Choroid plexus epithelial cell (primary cell): ENCODE results near the gene TLE5.

Experiments
- DNase-seq: peaks from one replicate; pipeline ENCODE4 v3.0.0-alpha.2; 2010; ENCODE audit warnings: low read depth
- H3K4me3 ChIP-seq: 2 replicates; pipeline ENCODE4 v1.5.1; 2011; ENCODE audit warnings: low read depth, mild to moderate bottlenecking, control low read depth, low read length, moderate library complexity
- TF ChIP-seq, protein P1 (sequence below): conservative IDR thresholded peaks from 2 replicates; pipeline ENCODE4 v1.5.1; 2011; ENCODE audit warnings: low read depth, mild to moderate bottlenecking, control low read depth, inconsistent platforms, low read length, moderate library complexity

Gene TLE5

DNA sequence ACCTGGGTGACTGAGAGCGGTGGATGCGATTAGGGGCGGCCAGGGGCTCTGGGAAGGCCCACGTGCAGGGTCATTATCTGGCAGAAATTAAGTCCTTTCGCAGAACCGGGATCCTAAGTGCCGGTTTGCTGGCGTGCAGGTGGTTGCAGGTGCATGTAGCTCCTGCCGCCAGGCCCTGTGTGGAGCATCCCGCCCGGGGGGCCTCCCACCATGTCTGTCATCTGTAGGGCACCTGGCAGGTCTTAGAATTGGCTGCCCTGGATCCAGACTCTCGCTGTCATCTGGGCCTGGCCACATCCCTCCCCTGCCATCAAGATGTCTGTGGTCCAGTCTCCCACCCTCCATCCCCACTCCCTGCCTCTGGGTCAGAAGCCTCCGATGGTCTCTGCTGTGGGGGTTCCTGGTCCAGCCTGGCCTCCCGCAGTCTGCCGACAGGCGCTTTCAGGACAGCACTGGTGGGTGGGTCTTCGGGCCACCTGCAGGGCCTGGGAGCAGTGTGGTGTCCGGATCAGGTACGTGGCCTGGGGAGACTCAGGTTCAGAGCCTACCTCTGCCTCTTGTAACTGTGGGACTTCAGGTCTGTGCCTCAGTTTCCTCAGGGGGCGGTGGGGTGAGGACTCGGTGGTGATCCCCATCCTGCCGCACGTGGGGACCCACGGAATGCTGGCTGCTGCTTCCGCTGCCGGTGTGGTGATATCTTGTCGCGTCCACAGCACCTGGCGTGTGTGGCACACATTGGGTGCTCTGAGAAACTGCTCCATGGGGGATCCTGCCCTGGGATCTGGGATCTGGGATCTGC, 37.3 kb upstream of the TLE5 start:
- TF ChIP-seq, protein P1, sequence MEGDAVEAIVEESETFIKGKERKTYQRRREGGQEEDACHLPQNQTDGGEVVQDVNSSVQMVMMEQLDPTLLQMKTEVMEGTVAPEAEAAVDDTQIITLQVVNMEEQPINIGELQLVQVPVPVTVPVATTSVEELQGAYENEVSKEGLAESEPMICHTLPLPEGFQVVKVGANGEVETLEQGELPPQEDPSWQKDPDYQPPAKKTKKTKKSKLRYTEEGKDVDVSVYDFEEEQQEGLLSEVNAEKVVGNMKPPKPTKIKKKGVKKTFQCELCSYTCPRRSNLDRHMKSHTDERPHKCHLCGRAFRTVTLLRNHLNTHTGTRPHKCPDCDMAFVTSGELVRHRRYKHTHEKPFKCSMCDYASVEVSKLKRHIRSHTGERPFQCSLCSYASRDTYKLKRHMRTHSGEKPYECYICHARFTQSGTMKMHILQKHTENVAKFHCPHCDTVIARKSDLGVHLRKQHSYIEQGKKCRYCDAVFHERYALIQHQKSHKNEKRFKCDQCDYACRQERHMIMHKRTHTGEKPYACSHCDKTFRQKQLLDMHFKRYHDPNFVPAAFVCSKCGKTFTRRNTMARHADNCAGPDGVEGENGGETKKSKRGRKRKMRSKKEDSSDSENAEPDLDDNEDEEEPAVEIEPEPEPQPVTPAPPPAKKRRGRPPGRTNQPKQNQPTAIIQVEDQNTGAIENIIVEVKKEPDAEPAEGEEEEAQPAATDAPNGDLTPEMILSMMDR, result no peak
- DNase-seq, result no peak
- peak overlapping the region; percentile 45 for H3K4me3 ChIP-seq

DNA sequence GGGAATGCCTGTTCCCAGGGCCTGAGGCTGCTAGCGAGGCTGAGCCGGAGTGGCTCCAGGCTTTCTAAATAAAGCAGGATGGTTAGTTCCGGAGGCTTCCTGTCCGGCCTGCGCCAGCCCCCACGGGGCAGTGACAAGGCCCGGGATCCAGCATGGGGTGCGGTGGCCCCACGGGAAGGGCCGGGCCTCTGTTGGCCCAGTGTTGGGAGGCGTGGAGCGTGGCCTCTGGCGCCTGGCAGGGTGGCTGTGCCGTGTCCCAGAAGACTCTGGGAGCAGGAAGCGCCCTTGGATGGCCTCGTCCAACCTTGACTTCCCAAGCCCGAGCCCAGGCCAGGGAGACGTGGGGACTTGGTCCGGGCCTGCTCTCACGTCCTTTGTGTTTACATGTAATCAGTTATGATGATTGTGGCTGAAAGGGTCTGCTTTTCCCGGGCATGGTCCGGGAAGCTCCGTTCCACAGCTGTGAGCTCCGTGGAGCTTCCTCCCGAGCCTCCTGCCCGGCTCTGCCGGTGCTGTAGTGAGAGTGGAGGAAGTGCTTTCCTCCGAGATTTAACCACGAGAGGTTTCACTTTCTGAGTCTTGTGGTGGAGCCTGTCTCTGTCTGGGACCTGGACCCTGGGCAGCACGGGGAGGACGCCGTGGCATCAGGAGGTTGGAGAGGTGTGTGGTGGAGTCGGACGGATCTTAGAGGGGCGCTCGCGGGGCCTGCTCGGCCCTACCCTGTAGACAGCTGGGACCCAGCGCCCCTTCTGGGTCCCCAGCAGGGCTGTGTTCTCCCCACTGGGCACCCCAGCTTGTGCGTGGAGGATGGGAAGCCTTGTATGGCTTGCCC, 36.4 kb upstream of the TLE5 start:
- TF ChIP-seq, protein P1, result no peak
- H3K4me3 ChIP-seq, result peak overlapping the region; percentile 45
- DNase-seq, result peak; percentile 40

DNA sequence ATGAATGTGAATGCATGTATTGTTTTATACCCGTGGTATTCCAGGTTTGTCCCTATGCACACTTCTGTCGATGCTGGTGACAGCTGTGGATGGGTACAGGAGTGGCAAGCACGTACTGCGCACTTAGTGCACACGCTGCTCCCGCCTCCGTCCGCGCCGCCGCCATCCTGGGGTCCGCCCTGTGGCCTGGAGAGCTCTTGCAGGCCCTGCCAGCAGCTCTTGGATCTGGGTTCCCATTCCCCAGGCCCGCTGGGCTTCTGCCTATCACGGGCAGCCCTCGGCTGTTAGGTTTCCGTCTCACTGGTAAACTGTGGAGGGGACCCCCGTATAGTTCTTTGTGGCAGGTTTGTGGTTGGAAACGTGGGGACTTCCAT, 35.8 kb upstream of the TLE5 start:
- peak overlapping the region; percentile 45 for H3K4me3 ChIP-seq
- no peak for DNase-seq
- TF ChIP-seq, protein P1, result no peak

- no peak for DNase-seq
- TF ChIP-seq, protein P1, result no peak
- no peak overlapping the region for H3K4me3 ChIP-seq
Observed at GRCh38 chr19:3097442-3097871, 35.2 kb upstream of the TLE5 start.

- H3K4me3 ChIP-seq, result no peak overlapping the region
- TF ChIP-seq, protein P1, result no peak
Observed at GRCh38 chr19:3096902-3097326, 34.6 kb upstream of the TLE5 start.

DNA sequence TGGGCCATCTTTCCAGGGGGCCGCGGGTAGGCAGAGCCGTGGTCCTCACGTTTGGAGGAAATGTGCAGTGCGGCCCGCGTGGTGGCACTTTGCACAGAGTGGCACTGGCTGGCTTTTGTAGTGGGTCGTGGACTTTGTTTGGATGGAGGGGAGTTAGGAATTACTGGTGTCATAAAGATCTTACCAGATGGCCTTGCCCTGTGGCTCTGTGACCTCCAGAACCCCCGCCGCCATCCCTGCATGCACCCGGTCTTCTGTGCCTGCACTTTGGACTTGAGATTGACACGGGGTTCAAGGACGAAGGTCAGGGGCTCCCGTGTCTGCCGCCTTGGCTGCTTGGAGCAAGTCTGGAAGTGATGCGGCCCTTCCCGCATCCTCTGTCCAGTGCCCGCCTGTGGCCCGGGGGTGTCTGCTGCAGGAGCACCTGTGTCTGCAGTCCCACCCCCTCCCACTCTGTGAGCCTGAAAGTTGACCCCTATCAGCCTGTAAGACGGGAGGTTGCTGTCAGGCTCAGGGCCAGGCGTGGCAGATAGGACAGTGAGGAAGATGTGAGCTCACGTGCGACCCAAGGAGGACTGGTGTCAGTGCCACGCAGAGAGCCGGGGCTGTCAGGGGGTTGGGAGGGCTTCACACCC, 34.1 kb upstream of the TLE5 start:
- peak overlapping the region; percentile 92 for H3K4me3 ChIP-seq
- TF ChIP-seq, protein P1, result no peak
- DNase-seq, result no peak

More at GRCh38 chr19:3096902-3097326, 34.6 kb upstream of the TLE5 start:
- DNase-seq, result no peak
